Cardiac fibroblast (primary cell): ENCODE results near the gene ZNF514.

Experiments used
- DNase-seq, 2 donors: peaks; one replicate each; pipeline versions ENCODE4 v3.0.0 to v3.0.0-alpha.2; 2010; ENCODE audit warnings: low read depth in 2 of 2
- H3K4me3 ChIP-seq, 2 donors: replicated peaks in 1 of 2; 1 replicate in 1 of 2; 2 replicates in 1 of 2; pipeline ENCODE4 v1.5.1; 2011; ENCODE audit warnings: low read depth in 2 of 2, low read length in 2 of 2, mild to moderate bottlenecking in 2 of 2, moderate library complexity in 1 of 2
- CTCF ChIP-seq: IDR thresholded peaks from one replicate; pipeline ENCODE4 v1.5.1; 2011; ENCODE audit warnings: low read depth, mild to moderate bottlenecking, low read length, inconsistent platforms

ZNF514 gene

DNA sequence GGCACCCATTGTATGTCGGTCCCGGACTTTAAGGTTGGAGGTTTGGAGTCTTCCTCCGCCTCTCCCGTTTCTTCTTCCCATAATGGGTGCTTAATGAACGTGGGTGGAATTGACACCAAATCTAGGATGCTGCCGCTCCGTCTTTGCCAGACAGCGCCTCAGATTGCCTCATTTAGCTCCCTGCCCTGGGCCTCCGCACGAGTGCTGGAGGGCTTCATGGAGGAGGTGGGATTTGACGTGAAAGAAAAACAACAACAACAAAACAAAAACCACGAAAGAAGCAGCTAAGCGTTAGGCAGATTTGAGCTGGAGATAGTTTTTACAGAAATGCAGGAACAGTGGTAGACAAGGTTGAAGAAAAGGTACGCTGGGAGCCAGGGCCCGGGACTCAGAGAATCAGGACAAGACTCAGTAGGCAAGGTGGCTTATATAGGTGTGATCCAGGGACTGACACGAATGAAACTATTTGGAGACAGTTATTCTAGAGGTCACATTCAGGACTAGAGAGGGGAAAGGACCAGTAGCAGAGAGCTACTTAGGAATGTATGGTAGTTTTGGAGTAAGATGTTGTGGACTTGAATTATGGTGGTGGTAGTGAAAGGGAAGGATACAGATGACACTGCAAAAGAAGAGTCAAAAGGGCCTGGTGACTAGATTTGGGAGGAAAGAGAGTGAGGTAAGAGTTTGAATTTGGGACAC, 6.6 kb upstream of the ZNF514 start:
- no peak for TF ChIP-seq CTCF
- DNase-seq = no peak
- H3K4me3 ChIP-seq = peak overlapping the region; percentile 69 to 82

DNA sequence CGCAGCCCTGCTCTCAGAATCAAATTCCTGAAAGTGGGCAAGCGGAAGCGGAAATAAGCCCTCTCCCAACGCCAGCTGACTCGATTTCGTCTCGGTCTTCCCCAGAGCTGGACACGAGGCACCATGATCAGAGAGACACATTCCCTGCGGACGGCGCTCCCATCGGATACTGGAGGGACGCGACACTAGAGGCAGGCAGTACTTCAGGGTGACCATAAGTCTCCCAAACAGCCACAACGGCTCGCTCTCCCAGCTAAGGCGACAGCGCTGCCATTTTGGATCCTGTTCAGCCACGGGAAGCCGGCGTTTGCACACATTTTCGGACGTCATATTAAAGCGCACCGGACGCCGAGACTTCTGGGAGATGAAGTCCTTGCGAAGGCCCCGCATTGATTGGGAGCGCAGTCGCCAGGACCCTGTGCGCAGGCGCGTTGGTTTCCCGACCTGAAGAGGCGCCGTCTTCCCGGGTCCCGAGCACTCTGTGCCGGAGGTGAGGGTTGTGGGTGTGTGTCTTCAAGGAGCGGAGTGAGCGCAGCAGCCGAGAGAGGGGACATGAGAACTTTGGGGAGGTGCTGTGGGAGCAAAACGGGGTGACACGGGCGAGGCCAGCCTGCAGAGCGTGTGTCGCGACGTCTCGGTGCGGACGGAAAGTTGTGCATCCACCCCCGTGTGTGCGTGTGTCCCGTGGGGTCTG, 5.9 kb upstream of the ZNF514 start, which contains the start of gene ZNF2:
Gene ZNF2 (plus strand): TSS at position 439 of the 694 bp plus-strand sequence. CDS start 10,418 bp downstream, outside the sequence.
- peak; percentile 99 for DNase-seq
- peak; percentile 1 for TF ChIP-seq CTCF
- H3K4me3 ChIP-seq = peak within 1 kb of the TSS; percentile 69 to 82

- TF ChIP-seq CTCF = no peak
- H3K4me3 ChIP-seq = peak overlapping the region; percentile 69 to 82
- no peak for DNase-seq
Measured at GRCh38 chr2:95165030-95165370, 5.4 kb upstream of the ZNF514 start.

DNA sequence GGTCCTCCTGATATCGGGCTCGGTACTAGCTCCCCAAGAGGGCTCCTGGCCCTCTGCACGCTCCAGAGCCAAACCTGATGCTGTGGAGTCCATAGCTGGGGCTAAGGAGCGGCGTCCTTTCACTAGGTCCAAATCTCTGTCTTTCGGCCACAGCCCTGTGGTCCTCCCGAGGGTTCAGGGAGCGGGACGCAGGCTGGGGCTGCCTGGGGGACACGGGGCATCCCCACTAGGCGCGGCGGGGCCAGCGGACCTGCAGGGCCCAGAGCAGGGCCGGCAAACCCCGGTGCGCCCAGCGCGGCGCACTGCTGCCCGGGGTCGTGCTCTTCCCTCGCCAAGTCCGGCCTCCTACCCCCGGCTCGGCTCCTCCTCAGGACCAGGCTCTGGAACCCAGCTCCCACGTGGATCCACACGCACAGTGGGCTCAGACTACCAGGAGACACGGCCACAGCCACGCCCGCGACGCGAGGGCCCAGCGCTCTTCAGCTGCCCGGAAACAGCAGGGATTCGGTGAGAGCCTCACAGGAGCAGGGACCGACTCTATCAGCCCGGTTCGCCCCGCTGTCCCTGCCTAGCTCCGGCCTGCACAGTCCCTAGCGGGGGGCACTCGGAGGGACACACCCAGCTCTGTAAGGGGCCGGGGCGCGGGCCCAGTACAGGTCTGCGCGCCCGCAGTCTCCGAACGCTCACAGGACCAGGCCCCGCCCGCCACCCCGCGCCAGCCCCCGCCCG, 593 bp downstream of the ZNF514 start:
- peak; percentile 48 to 49 for DNase-seq
- TF ChIP-seq CTCF = no peak
- peak overlapping the region; percentile 66 to 86 for H3K4me3 ChIP-seq

DNA sequence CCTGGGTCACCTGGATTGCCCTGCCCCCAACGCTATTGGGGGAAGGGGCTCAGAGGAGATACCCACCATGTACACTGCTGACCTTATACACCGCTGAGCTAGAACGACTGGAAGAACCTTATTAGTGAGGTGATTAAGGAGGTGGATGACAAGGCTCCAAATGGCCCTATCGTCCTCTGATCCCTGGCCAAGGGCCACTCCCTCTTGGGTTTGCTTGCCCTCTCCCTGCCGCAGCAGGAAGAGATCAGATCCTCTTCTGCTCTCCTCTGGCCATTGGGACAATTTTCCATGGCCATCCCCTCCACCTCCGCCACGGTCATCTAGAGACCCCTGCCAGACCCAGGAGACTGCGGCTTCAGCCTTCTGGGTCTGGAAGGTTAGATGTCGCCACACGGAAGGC, 1.2 kb downstream of the ZNF514 start:
- no peak for TF ChIP-seq CTCF
- peak overlapping the region; percentile 66 to 86 for H3K4me3 ChIP-seq
- no peak for DNase-seq

- TF ChIP-seq CTCF = no peak
- no peak overlapping the region for H3K4me3 ChIP-seq
- peak in 1 of 2 donors; percentile 12 for DNase-seq
Measured at GRCh38 chr2:95149397-95149984, 10.2 kb downstream of the ZNF514 start.
